Right forelimb (tissue), 1 donor: ENCODE data around the gene LOX.
"Not testable (repeated sequence)": the region's sequence is repeated elsewhere in the genome, so short reads cannot be mapped to it uniquely, and the experiment has no call there.

Experiments used
- DNase-seq: peaks from one replicate; pipeline ENCODE4 v3.0.0-alpha.2; 2018

Gene LOX

GRCh38 chr5:122097391-122097790, 19.3 kb upstream of the LOX start:
- no peak for DNase-seq

GRCh38 chr5:122095158-122095557, 17.1 kb upstream of the LOX start:
- no peak for DNase-seq

- DNase-seq: not testable (repeated sequence)
Observed at GRCh38 chr5:122094251-122094650, 16.2 kb upstream of the LOX start.

GRCh38 chr5:122093415-122094180, 15.5 kb upstream of the LOX start:
- DNase-seq: no peak

- no peak for DNase-seq
Observed at GRCh38 chr5:122091936-122092600, 14.0 kb upstream of the LOX start.

- no peak for DNase-seq
Observed at GRCh38 chr5:122089096-122090013, 11.3 kb upstream of the LOX start.

- DNase-seq: no peak
Observed at GRCh38 chr5:122085041-122085440, 7.0 kb upstream of the LOX start.

GRCh38 chr5:122083535-122083934, 5.5 kb upstream of the LOX start:
- no peak for DNase-seq

GRCh38 chr5:122081541-122081940, 3.5 kb upstream of the LOX start:
- no peak for DNase-seq

GRCh38 chr5:122077366-122078115, 518 bp downstream of the LOX start:
- peak; percentile 75 for DNase-seq

- peak; percentile 92 for DNase-seq
Observed at GRCh38 chr5:122076669-122077365, 1.2 kb downstream of the LOX start.

GRCh38 chr5:122076050-122076461, 2.0 kb downstream of the LOX start:
- no peak for DNase-seq

GRCh38 chr5:122073864-122074263, 4.2 kb downstream of the LOX start:
- DNase-seq: no peak

GRCh38 chr5:122073018-122073417, 5.0 kb downstream of the LOX start:
- DNase-seq: no peak

- DNase-seq: no peak
Observed at GRCh38 chr5:122067390-122067789, 10.7 kb downstream of the LOX start.

GRCh38 chr5:122064992-122065391, 13.1 kb downstream of the LOX start:
- no peak for DNase-seq

- no peak for DNase-seq
Observed at GRCh38 chr5:122063836-122064235, 14.2 kb downstream of the LOX start.

GRCh38 chr5:122062205-122062604, 15.9 kb downstream of the LOX start:
- no peak for DNase-seq

- DNase-seq: no peak
Observed at GRCh38 chr5:122056913-122057312, 21.1 kb downstream of the LOX start.

- DNase-seq: no peak
Observed at GRCh38 chr5:122054266-122054665, 23.8 kb downstream of the LOX start.

- DNase-seq: no peak
Observed at GRCh38 chr5:122053181-122054109, 24.6 kb downstream of the LOX start.
